Activated CD8-positive, alpha-beta memory T cell treated with anti-CD3 and anti-CD28 coated beads for 1 hour (primary cell): ENCODE data around the gene UNC5C.

Experiments
- DNase-seq, 2 donors: peaks; one replicate each; pipeline ENCODE4 v3.0.0-alpha.2; 2020; ENCODE audit warnings: low read depth in 1 of 2; ENCODE audit errors: extremely low read depth in 1 of 2

The UNC5C gene

GRCh38 chr4:95360906-95361695, 187.7 kb downstream of the UNC5C start:
- no peak for DNase-seq

GRCh38 chr4:95360256-95360903, 188.4 kb downstream of the UNC5C start:
- DNase-seq, result no peak

GRCh38 chr4:95358421-95358820, 190.4 kb downstream of the UNC5C start:
- no peak for DNase-seq

GRCh38 chr4:95355021-95355420, 193.8 kb downstream of the UNC5C start:
- DNase-seq, result no peak

GRCh38 chr4:95348418-95348817, 200.4 kb downstream of the UNC5C start:
- DNase-seq, result no peak

- DNase-seq, result no peak
These were observed 205.5 kb downstream of the UNC5C start for GRCh38 chr4:95343235-95343634.

GRCh38 chr4:95340191-95340590, 208.6 kb downstream of the UNC5C start:
- DNase-seq, result no peak

GRCh38 chr4:95325665-95326064, 223.1 kb downstream of the UNC5C start:
- DNase-seq, result no peak

GRCh38 chr4:95319169-95319568, 229.6 kb downstream of the UNC5C start:
- DNase-seq, result no peak

- DNase-seq, result no peak
These were observed 230.3 kb downstream of the UNC5C start for GRCh38 chr4:95318483-95318882.

- no peak for DNase-seq
These were observed 230.7 kb downstream of the UNC5C start for GRCh38 chr4:95318044-95318443.

- DNase-seq, result no peak
These were observed 231.5 kb downstream of the UNC5C start for GRCh38 chr4:95317085-95317793.

GRCh38 chr4:95314573-95314972, 234.2 kb downstream of the UNC5C start:
- no peak for DNase-seq

- no peak for DNase-seq
These were observed 243.9 kb downstream of the UNC5C start for GRCh38 chr4:95304898-95305297.

GRCh38 chr4:95300304-95300703, 248.5 kb downstream of the UNC5C start:
- DNase-seq, result no peak

- DNase-seq, result no peak
These were observed 252.7 kb downstream of the UNC5C start for GRCh38 chr4:95296052-95296451.

GRCh38 chr4:95295157-95295556, 253.6 kb downstream of the UNC5C start:
- no peak for DNase-seq

- no peak for DNase-seq
These were observed 254.5 kb downstream of the UNC5C start for GRCh38 chr4:95294321-95294720.

- DNase-seq, result no peak
These were observed 255.8 kb downstream of the UNC5C start for GRCh38 chr4:95293014-95293413.

GRCh38 chr4:95290702-95291101, 258.1 kb downstream of the UNC5C start:
- DNase-seq, result no peak

- DNase-seq, result no peak
These were observed 259.6 kb downstream of the UNC5C start for GRCh38 chr4:95289028-95289634.
